ENCODE measurements around the gene COQ8A.

- TF ChIP-seq POLR2A (IDR thresholded peaks at IDR 0.05) (no peak), CTCF (IDR thresholded peaks at IDR 0.05) (no peak), EP300 (IDR thresholded peaks at IDR 0.05) (no peak), POLR2AphosphoS5 (IDR thresholded peaks at IDR 0.05) (peak; percentile 22)
Measured at GRCh38 chr1:226903819-226904716, 36.0 kb upstream of the COQ8A start.

All from gastroesophageal sphincter (tissue), 3 donors.